ENCODE measurements around the gene KRTAP13-4. TPM values are rescaled to one million over a fixed set of nuclear protein-coding genes. Genes with fewer than 3 reads are reported as not detected.

KRTAP13-4 gene
- total RNA-seq, 4 donors from 2014 or later = not detected

DNA sequence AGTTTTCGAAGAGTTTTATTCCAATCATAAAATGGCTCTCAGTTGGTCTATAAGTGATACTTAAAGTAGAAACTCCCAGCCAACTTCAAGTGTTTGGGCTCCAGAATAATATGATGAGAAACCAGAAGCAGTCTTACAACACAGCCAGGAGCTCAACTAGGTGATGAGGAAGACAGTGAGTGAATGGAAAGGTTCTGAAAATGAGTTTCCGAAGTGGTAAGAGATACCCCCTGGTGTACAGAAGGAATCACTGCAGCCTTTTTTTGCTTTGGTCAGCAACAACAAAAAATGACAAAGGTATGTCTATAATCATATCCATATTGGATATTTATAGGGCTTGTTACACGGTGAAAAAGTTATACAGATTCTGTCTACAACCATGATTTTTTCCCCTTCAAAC lies 33.7 kb downstream of the KRTAP13-4 start:
- Histone ChIP-seq H3K27me3 (no peaks in the 10 kb centered on the region), H3K27ac (no peak overlapping the region), H3K36me3 (no peaks in the 10 kb centered on the region), H3K4me1 (no peaks in the 10 kb centered on the region), H3K9me3 (no peaks in the 10 kb centered on the region), H3K4me3 (replicated peaks in 1 of 3) (no peak overlapping the region)
- no peak for DNase-seq
- TF ChIP-seq POLR2A (IDR thresholded peaks at IDR 0.05) = no peak
- TF ChIP-seq CTCF (IDR thresholded peaks at IDR 0.05) = peak in 1 of 6 experiments; percentile 51
- intact Hi-C loops (cut with DNase I) = no loop called here
- 34 to 39% methylated on average over 3 of the region's 3 CpGs for WGBS, 2 donors

DNA sequence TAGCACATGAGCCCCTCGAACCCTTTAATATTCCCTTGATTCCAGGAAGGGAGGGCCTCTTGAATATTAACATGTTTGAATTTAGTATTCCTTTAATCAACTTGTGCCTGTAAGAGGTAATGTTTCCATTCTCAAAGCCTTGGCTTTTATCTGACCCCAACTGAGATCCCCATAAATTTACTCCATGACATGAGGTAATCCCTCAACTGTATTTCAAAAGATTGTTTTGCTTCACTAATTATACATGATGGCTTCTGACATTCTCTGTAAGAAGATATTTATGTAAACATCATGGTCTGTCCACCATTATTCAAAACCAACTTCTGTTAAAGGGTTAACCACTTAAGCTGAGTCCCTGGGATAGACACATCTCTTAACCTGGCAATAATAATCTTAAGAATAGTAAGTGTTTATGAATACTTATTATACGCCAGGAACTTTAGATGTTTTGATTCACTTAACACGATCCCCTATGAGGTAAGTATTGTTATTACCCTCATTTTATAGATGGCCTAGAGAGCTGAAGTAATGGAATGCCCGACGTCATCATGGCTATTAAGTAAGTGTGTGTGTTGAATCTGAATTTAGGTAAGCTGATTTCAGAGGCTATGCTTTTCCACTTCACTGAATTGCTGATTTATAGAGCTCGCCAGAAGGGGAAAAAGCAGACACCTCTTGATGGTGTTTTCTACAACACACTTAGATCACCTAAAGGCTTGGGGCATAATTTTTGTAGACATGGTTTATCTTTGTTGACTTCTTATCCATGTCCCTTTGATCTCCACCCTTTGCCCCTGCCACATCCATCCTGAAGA lies 39.1 kb downstream of the KRTAP13-4 start:
- H3K27ac ChIP-seq = no peak overlapping the region
- no peaks in the 10 kb centered on the region for H3K9me3 ChIP-seq
- no peaks in the 10 kb centered on the region for H3K27me3 ChIP-seq
- DNase-seq = no peak
- H3K4me3 ChIP-seq (replicated peaks in 1 of 3) = no peak overlapping the region
- intact Hi-C loops (cut with DNase I) = no loop called here
- no peaks in the 10 kb centered on the region for H3K36me3 ChIP-seq
- TF ChIP-seq POLR2A (IDR thresholded peaks at IDR 0.05) (no peak), CTCF (IDR thresholded peaks at IDR 0.05) (no peak)
- no peaks in the 10 kb centered on the region for H3K4me1 ChIP-seq
- WGBS, 2 donors = 81 to 82% methylated on average over 6 of the region's 6 CpGs

DNA sequence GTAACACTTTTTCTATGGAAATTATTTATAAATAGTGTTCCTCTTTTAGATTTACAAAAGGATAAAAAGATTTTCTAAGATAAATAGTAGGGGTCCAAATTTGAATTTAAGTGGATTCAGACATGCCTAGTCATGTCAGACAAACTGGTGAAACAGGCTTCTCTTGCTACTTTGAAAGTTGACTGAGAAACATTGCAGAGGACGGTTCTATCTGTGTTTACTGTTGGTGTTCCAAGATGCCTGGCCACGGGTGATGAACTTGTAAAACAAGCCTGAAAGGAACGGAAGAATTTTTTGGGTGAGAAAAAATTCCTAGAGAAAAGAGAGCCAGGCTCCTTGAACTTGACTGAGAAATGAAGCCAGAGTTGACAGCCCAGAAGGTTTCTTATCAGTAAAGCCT lies 48.0 kb downstream of the KRTAP13-4 start:
- no peaks in the 10 kb centered on the region for H3K4me1 ChIP-seq
- no peak overlapping the region for H3K27ac ChIP-seq
- DNase-seq = peak in 1 of 2 donors; percentile 9
- H3K4me3 ChIP-seq (replicated peaks in 1 of 3) = no peak overlapping the region
- intact Hi-C loops (cut with DNase I) = no loop called here
- H3K9me3 ChIP-seq = no peaks in the 10 kb centered on the region
- no peaks in the 10 kb centered on the region for H3K36me3 ChIP-seq
- TF ChIP-seq POLR2A (IDR thresholded peaks at IDR 0.05) (no peak), CTCF (IDR thresholded peaks at IDR 0.05) (no peak)
- WGBS, 2 donors = 18 to 27% methylated on average over 3 of the region's 3 CpGs
- no peaks in the 10 kb centered on the region for H3K27me3 ChIP-seq

DNA sequence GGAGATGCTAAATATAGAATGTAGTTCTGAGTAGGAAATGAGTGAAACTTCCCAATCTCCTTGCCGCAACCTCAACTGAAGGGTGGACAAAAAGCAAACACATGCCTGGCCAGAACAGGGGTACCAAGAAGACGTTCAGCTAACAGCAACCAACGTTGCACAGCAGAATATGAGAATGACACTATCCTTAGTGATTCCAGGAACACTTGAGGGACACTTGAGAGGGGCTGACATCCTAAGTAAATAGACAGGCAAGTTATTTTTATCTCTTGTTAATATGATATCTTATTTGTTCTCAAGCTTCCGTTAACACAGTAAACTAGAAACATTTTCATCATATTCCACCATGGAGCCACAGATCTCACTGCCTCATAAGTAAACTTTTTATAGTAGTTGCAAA lies 49.2 kb downstream of the KRTAP13-4 start:
- intact Hi-C loops (cut with DNase I) = no loop called here
- no peak overlapping the region for H3K4me3 ChIP-seq (replicated peaks in 1 of 3)
- H3K27ac ChIP-seq = no peak overlapping the region
- H3K27me3 ChIP-seq = no peaks in the 10 kb centered on the region
- DNase-seq = no peak
- H3K36me3 ChIP-seq = no peaks in the 10 kb centered on the region
- no peaks in the 10 kb centered on the region for H3K9me3 ChIP-seq
- no peaks in the 10 kb centered on the region for H3K4me1 ChIP-seq
- 63 to 74% methylated on average over 4 of the region's 4 CpGs for WGBS, 2 donors
- TF ChIP-seq CTCF (IDR thresholded peaks at IDR 0.05) = no peak
- TF ChIP-seq POLR2A (IDR thresholded peaks at IDR 0.05) = no peak

DNA sequence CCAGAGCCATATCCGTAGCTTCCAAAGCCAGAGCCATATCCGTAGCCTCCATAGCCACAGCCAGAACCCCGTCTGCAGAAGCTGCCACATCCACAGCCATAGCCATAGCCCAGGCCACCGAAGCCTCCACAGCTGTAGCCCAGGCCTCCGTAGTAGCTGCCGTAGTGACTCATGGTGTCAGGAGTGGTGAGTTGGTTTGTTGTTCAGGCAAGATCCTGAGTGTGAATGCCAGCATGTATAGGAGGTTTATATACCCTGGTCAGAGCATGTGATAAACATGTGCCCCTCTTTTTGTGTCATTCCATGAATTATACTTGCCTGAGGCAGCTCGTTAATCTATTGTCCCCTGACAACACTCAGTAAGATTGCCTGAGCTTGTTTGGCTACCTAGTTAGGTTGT lies 50.1 kb downstream of the KRTAP13-4 start, which contains the start of gene KRTAP19-1:
Gene KRTAP19-1 (minus strand): TSS at position 223 of the 400 bp plus-strand sequence. CDS start 50 bp downstream, at position 173.
- no peak for DNase-seq
- intact Hi-C loops (cut with DNase I) = no loop called here
- TF ChIP-seq POLR2A (IDR thresholded peaks at IDR 0.05) = no peak
- no peak for TF ChIP-seq CTCF (IDR thresholded peaks at IDR 0.05)
- H3K36me3 ChIP-seq = no peaks in the 10 kb centered on the region
- no peak within 1 kb of the TSS for H3K27ac ChIP-seq
- H3K9me3 ChIP-seq = no peaks in the 10 kb centered on the region
- H3K4me1 ChIP-seq = no peaks in the 10 kb centered on the region
- no peak within 1 kb of the TSS for H3K4me3 ChIP-seq (replicated peaks in 1 of 3)
- 87 to 91% methylated on average over 4 to 7 of the region's 7 CpGs for WGBS, 2 donors
- no peaks in the 10 kb centered on the region for H3K27me3 ChIP-seq

Data from thyroid gland (tissue), 4 donors.